HepG2 (cell line): ENCODE data around the gene FCN3. TPM values are rescaled to one million over a fixed set of nuclear protein-coding genes. Genes with fewer than 3 reads are reported as not detected.

Experiments
- CSRNP2 ChIP-seq: sonication (generic); formaldehyde crosslinking; conservative IDR thresholded peaks from 2 replicates; pipeline ENCODE4 v1.8.0; 2022; ENCODE audit warnings: low read depth, missing genetic modification reagents
- FOXK2 ChIP-seq: fragments of 450-650 bp; IDR thresholded peaks from 2 replicates; pipeline ENCODE4 v1.6.1; 2016
- GATA4 ChIP-seq: sonication (generic); IDR thresholded peaks from 2 replicates; pipeline ENCODE4 v1.6.1; 2016; ENCODE audit warnings: antibody characterized with exemption, low read depth, borderline replicate concordance
- HMG20B ChIP-seq: conservative IDR thresholded peaks from 2 replicates; pipeline ENCODE4 v1.6.1; 2016; ENCODE audit warnings: missing genetic modification reagents, missing compliant biosample characterization
- KDM3A ChIP-seq: IDR thresholded peaks from 2 replicates; pipeline ENCODE4 v1.6.1; 2018; ENCODE audit warnings: low read depth, missing compliant biosample characterization
- KLF15 ChIP-seq: sonication (generic); formaldehyde crosslinking; IDR thresholded peaks from 2 replicates; pipeline ENCODE4 v1.8.1; 2023; ENCODE audit warnings: borderline replicate concordance, mild to moderate bottlenecking, inconsistent platforms, missing genetic modification reagents, mixed read lengths
- MAX ChIP-seq: IDR thresholded peaks from 2 replicates; pipeline ENCODE4 v1.6.1; 2012; ENCODE audit warnings: inconsistent platforms
- PRDM10 ChIP-seq: sonication (generic); formaldehyde crosslinking; IDR thresholded peaks from 2 replicates; pipeline ENCODE4 v1.4.0; 2020; ENCODE audit warnings: low read depth, missing genetic modification reagents
- RARA ChIP-seq: IDR thresholded peaks from 2 replicates; pipeline ENCODE4 v1.6.1; 2016; ENCODE audit warnings: missing genetic modification reagents, missing compliant biosample characterization
- RORA ChIP-seq: sonication (generic); formaldehyde crosslinking; IDR thresholded peaks from 2 replicates; pipeline ENCODE4 v1.5.0; 2020; ENCODE audit warnings: mild to moderate bottlenecking, missing genetic modification reagents, moderate library complexity
- SNAPC5 ChIP-seq: sonication (generic); formaldehyde crosslinking; IDR thresholded peaks from 2 replicates; pipeline ENCODE4 v1.8.1; 2023; ENCODE audit warnings: mild to moderate bottlenecking, missing genetic modification reagents, borderline replicate concordance
- TBP ChIP-seq: sonication (generic); formaldehyde crosslinking; IDR thresholded peaks from 2 replicates; pipeline ENCODE4 v1.5.0; 2020; ENCODE audit warnings: missing genetic modification reagents
- TBX2 ChIP-seq: sonication (generic); formaldehyde crosslinking; IDR thresholded peaks from 2 replicates; pipeline ENCODE4 v1.5.0; 2020; ENCODE audit warnings: missing genetic modification reagents, mild to moderate bottlenecking, borderline replicate concordance
- TCF7 ChIP-seq: sonication (generic); IDR thresholded peaks from 2 replicates; pipeline ENCODE4 v1.6.1; 2016; ENCODE audit warnings: antibody characterized with exemption, low read depth
- ZBTB10 ChIP-seq: sonication (generic); formaldehyde crosslinking; IDR thresholded peaks from 2 replicates; pipeline ENCODE4 v1.4.0; 2020; ENCODE audit warnings: missing genetic modification reagents, borderline replicate concordance
- ZNF430 ChIP-seq: sonication (generic); formaldehyde crosslinking; IDR thresholded peaks from 2 replicates; pipeline ENCODE4 v1.9.0; 2021; ENCODE audit warnings: mild to moderate bottlenecking, missing genetic modification reagents
- ZNF562 ChIP-seq: sonication (generic); formaldehyde crosslinking; IDR thresholded peaks from 2 replicates; pipeline ENCODE4 v1.8.0; 2022; ENCODE audit warnings: missing genetic modification reagents, borderline replicate concordance
- ZNF644 ChIP-seq: IDR thresholded peaks from 2 replicates; pipeline ENCODE4 v1.6.1; 2016; ENCODE audit warnings: low read depth
- ZNF670 ChIP-seq: sonication (generic); formaldehyde crosslinking; IDR thresholded peaks from 2 replicates; pipeline ENCODE4 v1.8.0; 2022; ENCODE audit warnings: mild to moderate bottlenecking, missing genetic modification reagents, borderline replicate concordance
- ZNF703 ChIP-seq: sonication (generic); formaldehyde crosslinking; IDR thresholded peaks from 2 replicates; pipeline ENCODE4 v1.5.1; 2020; ENCODE audit warnings: missing genetic modification reagents, mild to moderate bottlenecking, moderate library complexity, borderline replicate concordance
- ZSCAN9 ChIP-seq: IDR thresholded peaks from 2 replicates; pipeline ENCODE4 v1.6.1; 2016; ENCODE audit warnings: borderline replicate concordance
- polyA plus RNA-seq, 8 experiments: library from polyadenylated mRNA; depleted of rRNA in 3 of 8; stranded (reverse) in 7 of 8; unstranded in 1 of 8; fragments of >200 nt; fragmentation: Illumina TruSeq in 4 of 8; extraction: Trizol in 4 of 8; gene quantifications; 2 replicates each; pipeline versions ENCODE4 v1.2.1 to v1.2.3, GENCODE V29; 2011 to 2016; ENCODE audit warnings: low read depth in 4 of 8, missing spikeins in 1 of 8, mixed read lengths in 1 of 8; ENCODE audit not compliant: insufficient read depth in 1 of 8
- total RNA-seq, 5 experiments: library from RNA; depleted of rRNA; stranded (reverse); fragments of >200 nt; fragmentation: Illumina TruSeq; extraction: Trizol; gene quantifications; 2 replicates each; pipeline ENCODE4 v1.2.3, GENCODE V29; 2016; ENCODE audit warnings: low read depth in 1 of 5

FCN3 gene
- total and polyA plus RNA-seq, 2 of the 13 experiments (the other 11 are each of a cell fraction or from before 2014, with no cell fraction given) = not detected

- peak; percentile 81; the same call in 1 of the 2 replicates for TF ChIP-seq PRDM10
- peak; percentile 13 for TF ChIP-seq HMG20B (CRISPR knock-in tag)
- TF ChIP-seq MAX = peak; percentile 78
- TF ChIP-seq TBP (CRISPR knock-in tag) = no peak
- TF ChIP-seq RORA (CRISPR knock-in tag) = no peak
- no peak for TF ChIP-seq TCF7
- TF ChIP-seq SNAPC5 (CRISPR knock-in tag) = no peak; the same call in 1 of the 2 replicates
- TF ChIP-seq CSRNP2 (CRISPR knock-in tag) = 0 out of 2 replicates have a peak, but pooled peaks have one; percentile 24
- TF ChIP-seq RARA (CRISPR knock-in tag) = 0 out of 2 replicates have a peak, but pooled peaks have one; percentile 43
- TF ChIP-seq FOXK2 = peak; percentile 92
- TF ChIP-seq ZBTB10 (CRISPR knock-in tag) = no peak; the same call in 1 of the 2 replicates
- TF ChIP-seq ZNF670 = peak; percentile 85
- TF ChIP-seq ZSCAN9 (CRISPR knock-in tag) = peak; percentile 78
- TF ChIP-seq KLF15 (CRISPR knock-in tag) = no peak; the same call in 1 of the 2 replicates
- peak; percentile 35; the same call in 1 of the 2 replicates for TF ChIP-seq ZNF644 (CRISPR knock-in tag)
- TF ChIP-seq ZNF562 = no peak
- TF ChIP-seq GATA4 = no peak
- TF ChIP-seq KDM3A (CRISPR knock-in tag) = peak; percentile 88; the same call in 1 of the 2 replicates
- TF ChIP-seq ZNF703 (CRISPR knock-in tag) = no peak; the same call in 1 of the 2 replicates
- TF ChIP-seq TBX2 (CRISPR knock-in tag) = peak; percentile 79; the same call in 1 of the 2 replicates
- peak; percentile 78; the same call in 1 of the 2 replicates for TF ChIP-seq ZNF430 (CRISPR knock-in tag)
These were observed 52.6 kb downstream of the FCN3 start, which contains the start of gene TMEM222 (continued) for GRCh38 chr1:27321813-27322568.
